ENCODE measurements around the gene DNAH7.

Gene DNAH7

GRCh38 chr2:196080526-196080925, 11.9 kb upstream of the DNAH7 start:
- Histone ChIP-seq H3K9me3 (peaks cover 24% of the 10 kb centered on the region), H3K4me1 (peaks cover 13% of the 10 kb centered on the region; the same call in 1 of the 2 replicates), H3K4me3 (no peak overlapping the region), H3K27me3 (no peaks in the 10 kb centered on the region), H3K9ac (no peak overlapping the region), H3K36me3 (0 out of 2 replicates have a peak, but pooled peaks cover 3% of the 10 kb centered on the region), H4K20me1 (no peaks in the 10 kb centered on the region), H3K4me2 (no peak overlapping the region), H3K27ac (no peak overlapping the region)
- no peak for TF ChIP-seq Cebpa-rat (IDR thresholded peaks at IDR 0.05)

- H3K4me1 ChIP-seq = peaks cover 13% of the 10 kb centered on the region; the same call in 1 of the 2 replicates
- no peak overlapping the region for H3K27ac ChIP-seq
- H3K9me3 ChIP-seq = peaks cover 19% of the 10 kb centered on the region
- H3K4me2 ChIP-seq = no peak overlapping the region
- TF ChIP-seq Cebpa-rat (IDR thresholded peaks at IDR 0.05) = no peak
- H3K36me3 ChIP-seq = 0 out of 2 replicates have a peak, but pooled peaks cover 2% of the 10 kb centered on the region
- H3K4me3 ChIP-seq = no peak overlapping the region
- no peaks in the 10 kb centered on the region for H4K20me1 ChIP-seq
- H3K27me3 ChIP-seq = no peaks in the 10 kb centered on the region
- no peak overlapping the region for H3K9ac ChIP-seq
These were observed 10.4 kb upstream of the DNAH7 start for GRCh38 chr2:196079052-196079451.

GRCh38 chr2:196077821-196078220, 9.2 kb upstream of the DNAH7 start:
- Histone ChIP-seq H3K4me1 (peaks cover 13% of the 10 kb centered on the region; the same call in 1 of the 2 replicates), H3K4me3 (no peak overlapping the region), H3K4me2 (no peak overlapping the region), H3K9ac (no peak overlapping the region), H4K20me1 (no peaks in the 10 kb centered on the region), H3K36me3 (no peaks in the 10 kb centered on the region), H3K27ac (no peak overlapping the region), H3K27me3 (no peaks in the 10 kb centered on the region), H3K9me3 (peaks cover 7% of the 10 kb centered on the region)
- no peak for TF ChIP-seq Cebpa-rat (IDR thresholded peaks at IDR 0.05)

GRCh38 chr2:196076778-196077568, 8.3 kb upstream of the DNAH7 start:
- Histone ChIP-seq H3K4me2 (no peak overlapping the region), H3K9ac (no peak overlapping the region)
- TF ChIP-seq Cebpa-rat (IDR thresholded peaks at IDR 0.05) = no peak

GRCh38 chr2:196075196-196075595, 6.6 kb upstream of the DNAH7 start:
- Histone ChIP-seq H3K9me3 (no peaks in the 10 kb centered on the region), H3K9ac (no peak overlapping the region), H3K4me1 (peaks cover 13% of the 10 kb centered on the region; the same call in 1 of the 2 replicates), H3K27me3 (no peaks in the 10 kb centered on the region), H3K4me3 (no peak overlapping the region), H3K4me2 (no peak overlapping the region), H3K27ac (no peak overlapping the region), H4K20me1 (no peaks in the 10 kb centered on the region), H3K36me3 (no peaks in the 10 kb centered on the region)
- TF ChIP-seq Cebpa-rat (IDR thresholded peaks at IDR 0.05) = no peak

More at GRCh38 chr2:196076778-196077568, 8.3 kb upstream of the DNAH7 start:
- Histone ChIP-seq H3K27me3 (no peaks in the 10 kb centered on the region), H3K36me3 (no peaks in the 10 kb centered on the region), H4K20me1 (no peaks in the 10 kb centered on the region), H3K4me1 (peaks cover 13% of the 10 kb centered on the region; the same call in 1 of the 2 replicates), H3K9me3 (no peaks in the 10 kb centered on the region), H3K27ac (no peak overlapping the region), H3K4me3 (no peak overlapping the region)

- H3K9ac ChIP-seq = no peak overlapping the region
- TF ChIP-seq Cebpa-rat (IDR thresholded peaks at IDR 0.05) = no peak
- no peaks in the 10 kb centered on the region for H3K9me3 ChIP-seq
- no peak overlapping the region for H3K4me3 ChIP-seq
- peaks cover 9% of the 10 kb centered on the region; the same call in 1 of the 2 replicates for H3K4me1 ChIP-seq
- no peak overlapping the region for H3K27ac ChIP-seq
- no peaks in the 10 kb centered on the region for H3K36me3 ChIP-seq
- no peaks in the 10 kb centered on the region for H3K27me3 ChIP-seq
- no peak overlapping the region for H3K4me2 ChIP-seq
- no peaks in the 10 kb centered on the region for H4K20me1 ChIP-seq
These were observed 6.0 kb upstream of the DNAH7 start for GRCh38 chr2:196074631-196075030.

GRCh38 chr2:196073521-196073920, 4.9 kb upstream of the DNAH7 start:
- peaks cover 16% of the 10 kb centered on the region for H3K4me1 ChIP-seq
- H3K27ac ChIP-seq = no peak overlapping the region
- no peak overlapping the region for H3K4me3 ChIP-seq
- no peak overlapping the region for H3K9ac ChIP-seq
- H4K20me1 ChIP-seq = no peaks in the 10 kb centered on the region
- H3K27me3 ChIP-seq = no peaks in the 10 kb centered on the region
- H3K9me3 ChIP-seq = no peaks in the 10 kb centered on the region
- no peaks in the 10 kb centered on the region for H3K36me3 ChIP-seq
- no peak overlapping the region for H3K4me2 ChIP-seq
- TF ChIP-seq Cebpa-rat (IDR thresholded peaks at IDR 0.05) = no peak

GRCh38 chr2:196067088-196067382, 1.6 kb downstream of the DNAH7 start:
- Histone ChIP-seq H3K27ac (no peak overlapping the region), H4K20me1 (no peaks in the 10 kb centered on the region), H3K4me2 (no peak overlapping the region), H3K4me1 (peaks cover 15% of the 10 kb centered on the region), H3K27me3 (no peaks in the 10 kb centered on the region), H3K9ac (no peak overlapping the region), H3K9me3 (no peaks in the 10 kb centered on the region), H3K4me3 (no peak overlapping the region), H3K36me3 (no peaks in the 10 kb centered on the region)
- TF ChIP-seq Cebpa-rat (IDR thresholded peaks at IDR 0.05) = no peak

GRCh38 chr2:196066291-196067087, 2.1 kb downstream of the DNAH7 start:
- Histone ChIP-seq H3K4me3 (no peak overlapping the region), H3K9ac (no peak overlapping the region), H3K4me1 (peaks cover 15% of the 10 kb centered on the region), H3K27me3 (no peaks in the 10 kb centered on the region), H3K9me3 (no peaks in the 10 kb centered on the region), H3K36me3 (no peaks in the 10 kb centered on the region), H4K20me1 (no peaks in the 10 kb centered on the region), H3K27ac (no peak overlapping the region), H3K4me2 (no peak overlapping the region)
- no peak for TF ChIP-seq Cebpa-rat (IDR thresholded peaks at IDR 0.05)

GRCh38 chr2:196063773-196064172, 4.9 kb downstream of the DNAH7 start:
- Histone ChIP-seq H3K4me3 (no peak overlapping the region), H3K27ac (no peak overlapping the region), H3K4me1 (peaks cover 11% of the 10 kb centered on the region), H3K9ac (no peak overlapping the region), H3K9me3 (no peaks in the 10 kb centered on the region), H4K20me1 (no peaks in the 10 kb centered on the region), H3K27me3 (no peaks in the 10 kb centered on the region), H3K4me2 (no peak overlapping the region), H3K36me3 (no peaks in the 10 kb centered on the region)
- TF ChIP-seq Cebpa-rat (IDR thresholded peaks at IDR 0.05) = no peak

Data from BLaER1 (cell line).